Lower leg skin (tissue), 4 donors: ENCODE data around the gene WASF3. TPM values are rescaled to one million over a fixed set of nuclear protein-coding genes. Genes with fewer than 3 reads are reported as not detected.

Experiments used
- DNase-seq, 2 donors: peaks; one replicate each; pipeline ENCODE4 v3.0.0-alpha.2; 2019; ENCODE audit warnings: low spot score in 2 of 2
- H3K4me3 ChIP-seq: fragments of 200-600 bp; sonication (generic); 2 replicates; pipeline ENCODE4 v1.5.1; 2017; ENCODE audit warnings: mild to moderate bottlenecking, low read depth; ENCODE audit not compliant: poor library complexity, severe bottlenecking
- POLR2A ChIP-seq, 2 donors: fragments of 450-650 bp; IDR thresholded peaks; one replicate each; pipeline ENCODE4 v1.6.1; 2016 to 2017; ENCODE audit warnings: antibody characterized with exemption in 2 of 2, mild to moderate bottlenecking in 1 of 2, moderate library complexity in 1 of 2
- WGBS, 2 donors: methylation state at CpG; one replicate each; pipeline ENCODE4 v1.1.5; 2018; 5-methylcytosine and 5-hydroxymethylcytosine counted together
- intact Hi-C: fragments of 100-400 bp; cut with DNase I; formaldehyde crosslinking; loops from one replicate; pipeline ENCODE4 v1.15.0; 2023; ENCODE audit warnings: low total_unique reads
- total RNA-seq, 4 donors: library from RNA; depleted of rRNA; stranded (reverse); fragments of >200 nt; gene quantifications; one replicate each; pipeline ENCODE4 v1.1.0, GENCODE V29; 2016
- TF ChIP-seq, protein P1 (sequence below), 3 donors: fragments of 450-650 bp; IDR thresholded peaks; one replicate each; pipeline ENCODE4 v1.5.1; 2016; ENCODE audit warnings: antibody characterized with exemption in 3 of 3, mild to moderate bottlenecking in 3 of 3, moderate library complexity in 2 of 3

The WASF3 gene
- total RNA-seq, 4 donors from 2014 or later, result 3.4 to 12.8 (median 6.7) TPM

DNA sequence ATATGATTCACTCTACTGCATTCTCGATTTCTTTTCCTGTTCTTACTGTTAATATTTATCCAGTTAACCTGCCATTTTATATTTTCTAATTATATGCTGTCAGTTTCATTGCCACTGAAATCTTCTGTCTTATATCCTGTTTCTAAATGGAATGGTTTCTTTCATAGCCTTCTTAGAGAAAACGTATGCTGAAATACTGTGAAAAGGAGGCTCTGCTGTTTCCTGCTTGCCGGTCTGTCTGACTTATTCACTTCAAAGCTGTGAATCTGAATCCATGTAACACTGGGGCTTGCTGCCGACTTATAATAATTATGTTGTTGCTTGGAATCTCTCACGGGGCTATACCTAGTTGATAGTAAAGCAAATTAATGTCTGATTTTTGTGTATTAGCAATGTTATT, 123.1 kb downstream of the WASF3 start:
- 84 to 86% methylated on average over 5 of the region's 5 CpGs for WGBS, 2 donors
- no peak overlapping the region for H3K4me3 ChIP-seq
- no peak for DNase-seq
- intact Hi-C loops, result no loop called here
- TF ChIP-seq, protein P1, sequence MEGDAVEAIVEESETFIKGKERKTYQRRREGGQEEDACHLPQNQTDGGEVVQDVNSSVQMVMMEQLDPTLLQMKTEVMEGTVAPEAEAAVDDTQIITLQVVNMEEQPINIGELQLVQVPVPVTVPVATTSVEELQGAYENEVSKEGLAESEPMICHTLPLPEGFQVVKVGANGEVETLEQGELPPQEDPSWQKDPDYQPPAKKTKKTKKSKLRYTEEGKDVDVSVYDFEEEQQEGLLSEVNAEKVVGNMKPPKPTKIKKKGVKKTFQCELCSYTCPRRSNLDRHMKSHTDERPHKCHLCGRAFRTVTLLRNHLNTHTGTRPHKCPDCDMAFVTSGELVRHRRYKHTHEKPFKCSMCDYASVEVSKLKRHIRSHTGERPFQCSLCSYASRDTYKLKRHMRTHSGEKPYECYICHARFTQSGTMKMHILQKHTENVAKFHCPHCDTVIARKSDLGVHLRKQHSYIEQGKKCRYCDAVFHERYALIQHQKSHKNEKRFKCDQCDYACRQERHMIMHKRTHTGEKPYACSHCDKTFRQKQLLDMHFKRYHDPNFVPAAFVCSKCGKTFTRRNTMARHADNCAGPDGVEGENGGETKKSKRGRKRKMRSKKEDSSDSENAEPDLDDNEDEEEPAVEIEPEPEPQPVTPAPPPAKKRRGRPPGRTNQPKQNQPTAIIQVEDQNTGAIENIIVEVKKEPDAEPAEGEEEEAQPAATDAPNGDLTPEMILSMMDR (IDR thresholded peaks at IDR 0.05), result no peak
- no peak for TF ChIP-seq POLR2A (IDR thresholded peaks at IDR 0.05)

DNA sequence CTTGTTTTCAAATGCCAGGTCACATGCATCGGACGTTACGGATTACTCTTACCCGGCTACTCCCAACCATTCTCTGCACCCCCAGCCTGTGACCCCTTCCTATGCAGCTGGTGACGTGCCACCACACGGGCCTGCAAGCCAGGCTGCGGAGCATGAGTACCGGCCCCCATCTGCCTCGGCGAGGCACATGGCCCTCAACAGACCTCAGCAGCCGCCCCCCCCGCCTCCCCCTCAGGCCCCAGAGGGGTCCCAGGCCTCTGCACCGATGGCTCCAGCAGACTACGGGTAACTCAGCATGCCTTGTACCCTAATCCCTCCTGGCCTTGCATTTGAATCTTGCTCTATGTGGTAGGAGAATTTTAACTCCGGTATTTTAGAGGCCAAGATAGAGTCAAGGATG, 123.6 kb downstream of the WASF3 start:
- intact Hi-C loops, result no loop called here
- no peak for DNase-seq
- TF ChIP-seq, protein P1 (IDR thresholded peaks at IDR 0.05), result no peak
- no peak for TF ChIP-seq POLR2A (IDR thresholded peaks at IDR 0.05)
- H3K4me3 ChIP-seq, result no peak overlapping the region
- 93 to 95% methylated on average over 15 of the region's 15 CpGs for WGBS, 2 donors

DNA sequence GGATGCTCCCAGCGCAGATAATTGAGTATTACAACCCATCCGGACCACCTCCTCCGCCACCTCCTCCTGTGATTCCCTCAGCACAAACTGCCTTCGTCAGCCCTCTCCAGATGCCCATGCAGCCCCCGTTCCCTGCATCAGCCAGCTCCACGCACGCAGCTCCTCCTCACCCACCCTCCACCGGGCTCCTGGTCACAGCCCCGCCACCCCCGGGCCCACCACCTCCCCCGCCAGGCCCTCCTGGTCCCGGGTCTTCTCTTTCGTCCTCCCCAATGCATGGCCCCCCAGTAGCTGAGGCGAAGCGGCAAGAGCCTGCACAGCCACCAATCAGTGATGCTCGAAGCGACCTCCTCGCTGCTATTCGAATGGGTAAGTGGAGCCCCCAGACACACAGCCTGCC, 125.1 kb downstream of the WASF3 start:
- WGBS, 2 donors, result 93 to 98% methylated on average over 19 of the region's 19 CpGs
- TF ChIP-seq POLR2A (IDR thresholded peaks at IDR 0.05), result no peak
- TF ChIP-seq, protein P1 (IDR thresholded peaks at IDR 0.05), result no peak
- DNase-seq, result no peak
- H3K4me3 ChIP-seq, result no peak overlapping the region
- intact Hi-C loops, result no loop called here

DNA sequence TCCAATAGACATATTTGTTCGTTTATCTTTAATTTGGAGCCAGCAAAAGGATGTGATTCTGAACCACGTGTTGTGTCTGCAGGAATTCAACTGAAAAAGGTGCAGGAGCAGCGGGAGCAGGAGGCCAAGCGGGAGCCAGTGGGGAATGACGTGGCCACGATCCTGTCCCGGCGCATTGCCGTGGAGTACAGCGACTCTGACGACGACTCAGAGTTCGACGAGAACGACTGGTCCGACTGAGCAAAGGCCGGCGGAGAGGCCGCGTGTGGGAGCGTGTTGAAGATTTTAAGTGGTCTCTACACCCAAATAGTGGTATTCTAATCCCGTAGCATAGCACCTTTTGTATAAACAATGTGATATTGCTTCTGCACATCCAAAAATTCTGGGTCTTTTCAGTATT, 128.1 kb downstream of the WASF3 start:
- no peak for TF ChIP-seq POLR2A (IDR thresholded peaks at IDR 0.05)
- TF ChIP-seq, protein P1 (IDR thresholded peaks at IDR 0.05), result no peak
- no peak overlapping the region for H3K4me3 ChIP-seq
- intact Hi-C loops, result no loop called here
- WGBS, 2 donors, result 94% methylated on average over 22 of the region's 22 CpGs
- DNase-seq, result no peak

DNA sequence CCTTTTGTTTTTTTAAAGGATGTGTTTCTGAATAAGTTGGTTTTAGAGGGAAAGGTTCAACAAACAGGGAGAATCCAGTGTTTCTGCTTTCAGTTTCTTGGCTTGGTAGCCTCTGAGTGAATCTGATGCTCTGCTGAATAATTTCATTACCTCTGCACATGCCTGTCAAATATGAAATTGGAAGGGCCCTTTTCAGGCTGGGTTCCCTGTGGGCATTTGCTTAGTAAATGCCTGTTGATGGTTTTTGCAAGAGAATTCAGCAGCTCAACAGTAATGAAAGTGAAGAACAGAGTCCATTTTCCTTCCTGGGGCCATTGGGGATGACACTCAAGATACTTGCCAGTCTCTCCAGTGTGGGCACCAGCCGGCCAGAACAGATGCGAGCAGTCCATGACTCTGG, 128.8 kb downstream of the WASF3 start:
- intact Hi-C loops, result no loop called here
- H3K4me3 ChIP-seq, result no peak overlapping the region
- TF ChIP-seq, protein P1 (IDR thresholded peaks at IDR 0.05), result no peak
- no peak for DNase-seq
- WGBS, 2 donors, result 100% methylated on average over 2 of the region's 2 CpGs

DNA sequence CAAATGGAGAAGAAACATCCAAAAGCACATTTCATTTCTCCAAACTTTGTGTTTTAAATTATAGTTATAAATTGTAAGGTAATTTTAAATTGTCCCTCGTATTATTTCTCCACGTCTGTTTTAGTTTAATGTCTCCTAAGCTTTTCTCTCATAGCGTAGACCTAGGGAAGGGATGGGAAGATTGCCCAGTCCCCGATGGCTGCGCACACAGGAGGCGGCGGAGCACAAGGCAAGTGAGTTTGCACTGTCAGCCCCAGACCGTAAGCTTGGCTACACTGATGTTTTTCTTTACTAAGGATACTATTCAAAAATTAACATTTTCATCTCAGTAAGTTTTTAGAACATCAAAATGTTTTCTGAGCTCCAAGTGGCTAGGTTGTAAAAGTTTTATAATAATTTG, 130.8 kb downstream of the WASF3 start:
- no peak overlapping the region for H3K4me3 ChIP-seq
- TF ChIP-seq, protein P1 (IDR thresholded peaks at IDR 0.05), result no peak
- no peak for TF ChIP-seq POLR2A (IDR thresholded peaks at IDR 0.05)
- DNase-seq, result no peak
- intact Hi-C loops, result no loop called here
- WGBS, 2 donors, result 81% methylated on average over 8 of the region's 8 CpGs
